Sigmoid colon (tissue), 7 donors: ENCODE measurements around the gene NCOA7. TPM values are rescaled to one million over a fixed set of nuclear protein-coding genes. Genes with fewer than 3 reads are reported as not detected.
"Not testable (repeated sequence)": the region's sequence is repeated elsewhere in the genome, so short reads cannot be mapped to it uniquely, and the experiment has no call there.

ENCODE experiments used
- DNase-seq: peaks from one replicate; pipeline ENCODE4 v3.0.0-alpha.2; 2019
- H3K27ac ChIP-seq, 4 donors: fragments of 200-600 bp; sonication (generic); one replicate each; pipeline ENCODE4 v1.5.1; 2016 to 2019; ENCODE audit warnings: mild to moderate bottlenecking in 1 of 4
- H3K27me3 ChIP-seq, 3 donors: fragments of 200-600 bp; sonication (generic); one replicate each; pipeline ENCODE4 v1.5.1; 2019; ENCODE audit warnings: mild to moderate bottlenecking in 1 of 3
- H3K36me3 ChIP-seq, 4 donors: fragments of 200-600 bp; sonication (generic); one replicate each; pipeline ENCODE4 v1.5.1; 2016 to 2019
- H3K4me1 ChIP-seq, 4 donors: fragments of 200-600 bp; sonication (generic); one replicate each; pipeline ENCODE4 v1.5.1; 2017 to 2019
- H3K4me3 ChIP-seq, 4 donors: fragments of 200-600 bp; sonication (generic); one replicate each; pipeline ENCODE4 v1.5.1; 2017 to 2019; ENCODE audit warnings: mild to moderate bottlenecking in 2 of 4, moderate library complexity in 1 of 4
- H3K9me3 ChIP-seq, 4 donors: fragments of 200-600 bp in 3 of 4; sonication (generic) in 3 of 4; one replicate each; pipeline versions ENCODE4 v1.5.1 to v1.6.1; 2013 to 2019
- EP300 ChIP-seq, 4 donors: sonication (generic); formaldehyde crosslinking; IDR thresholded peaks; one replicate each; pipeline ENCODE4 v1.6.1; 2017; ENCODE audit warnings: antibody characterized with exemption in 4 of 4
- POLR2A ChIP-seq, 2 donors: fragments of 450-650 bp; IDR thresholded peaks; one replicate each; pipeline ENCODE4 v1.6.1; 2016; ENCODE audit warnings: antibody characterized with exemption in 2 of 2, mild to moderate bottlenecking in 2 of 2, moderate library complexity in 2 of 2
- POLR2AphosphoS5 ChIP-seq, 4 donors: sonication (generic); formaldehyde crosslinking; IDR thresholded peaks; one replicate each; pipeline ENCODE4 v1.6.1; 2017; ENCODE audit warnings: antibody characterized with exemption in 4 of 4
- WGBS, 2 donors: extraction: QIAGEN DNeasy Blood & Tissue Kit; methylation state at CpG; one replicate each; pipeline ENCODE4 v1.1.7; 2013; 5-methylcytosine and 5-hydroxymethylcytosine counted together
- intact Hi-C: fragments of 100-400 bp; cut with DNase I; formaldehyde crosslinking; loops from one replicate; pipeline ENCODE4 v1.15.1; 2023
- polyA plus RNA-seq, 3 donors: library from polyadenylated mRNA; stranded (reverse); fragments of 200-250 nt; gene quantifications; one replicate each; pipeline ENCODE4 v1.2.3, GENCODE V29; 2013
- total RNA-seq, 4 donors: library from RNA; depleted of rRNA; stranded (reverse); fragments of >200 nt; gene quantifications; one replicate each; pipeline ENCODE4 v1.1.0, GENCODE V29; 2016
- TF ChIP-seq, protein P1 (sequence below), 4 experiments: fragments of 450-650 bp in 3 of 4; fragments of 200-600 bp in 1 of 4; IDR thresholded peaks; one replicate each; pipeline ENCODE4 v1.5.1; 2016 to 2019; ENCODE audit warnings: antibody characterized with exemption in 4 of 4, mild to moderate bottlenecking in 3 of 4, moderate library complexity in 2 of 4
- donor health status: healthy with polysubstance abuse.
- donor health status: Bipolar disorder and iron deficiency.
- donor health status: healthy.

Gene NCOA7
- total and polyA plus RNA-seq, 7 donors = 15.6 to 48.3 (median 27.5) TPM

DNA sequence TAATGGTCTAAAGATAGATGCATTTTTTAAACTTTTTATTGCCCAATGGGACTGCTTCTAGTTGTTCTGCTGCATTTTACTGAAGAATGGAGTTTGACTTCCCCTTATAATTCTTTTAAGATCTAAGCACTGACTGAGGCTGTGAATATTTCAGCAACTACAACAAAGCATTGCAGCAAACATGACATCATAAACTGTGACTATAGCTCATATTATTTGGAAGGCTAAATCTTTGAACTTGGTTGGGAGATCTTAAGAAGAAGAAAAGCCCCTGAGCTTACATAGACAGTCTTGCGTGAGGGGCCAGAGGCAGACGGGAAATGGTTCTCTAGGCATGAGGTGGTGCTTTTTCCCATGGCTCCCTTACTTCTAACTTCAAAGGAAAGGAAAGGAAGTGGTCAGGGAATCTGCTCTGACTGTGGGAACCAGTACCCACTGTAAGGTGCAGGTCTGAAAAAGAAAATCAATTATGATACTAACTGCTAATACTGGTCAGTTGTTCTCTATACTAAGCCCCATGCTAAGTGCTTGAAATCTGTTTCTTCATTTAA is 26.6 kb upstream of the NCOA7 start:
- no peaks in the 10 kb centered on the region for H3K27me3 ChIP-seq
- H3K4me1 ChIP-seq = no peaks in the 10 kb centered on the region
- 76 to 86% methylated on average over 2 of the region's 2 CpGs for WGBS, 2 donors
- intact Hi-C loops = no loop called here
- H3K36me3 ChIP-seq = peaks cover 0 to 9% (median 0%) of the 10 kb centered on the region in 4 donors
- no peaks in the 10 kb centered on the region for H3K9me3 ChIP-seq
- no peak overlapping the region for H3K4me3 ChIP-seq
- TF ChIP-seq POLR2A (IDR thresholded peaks at IDR 0.05) (no peak), POLR2AphosphoS5 (IDR thresholded peaks at IDR 0.05) (no peak), EP300 (IDR thresholded peaks at IDR 0.05) (no peak)
- TF ChIP-seq, protein P1, sequence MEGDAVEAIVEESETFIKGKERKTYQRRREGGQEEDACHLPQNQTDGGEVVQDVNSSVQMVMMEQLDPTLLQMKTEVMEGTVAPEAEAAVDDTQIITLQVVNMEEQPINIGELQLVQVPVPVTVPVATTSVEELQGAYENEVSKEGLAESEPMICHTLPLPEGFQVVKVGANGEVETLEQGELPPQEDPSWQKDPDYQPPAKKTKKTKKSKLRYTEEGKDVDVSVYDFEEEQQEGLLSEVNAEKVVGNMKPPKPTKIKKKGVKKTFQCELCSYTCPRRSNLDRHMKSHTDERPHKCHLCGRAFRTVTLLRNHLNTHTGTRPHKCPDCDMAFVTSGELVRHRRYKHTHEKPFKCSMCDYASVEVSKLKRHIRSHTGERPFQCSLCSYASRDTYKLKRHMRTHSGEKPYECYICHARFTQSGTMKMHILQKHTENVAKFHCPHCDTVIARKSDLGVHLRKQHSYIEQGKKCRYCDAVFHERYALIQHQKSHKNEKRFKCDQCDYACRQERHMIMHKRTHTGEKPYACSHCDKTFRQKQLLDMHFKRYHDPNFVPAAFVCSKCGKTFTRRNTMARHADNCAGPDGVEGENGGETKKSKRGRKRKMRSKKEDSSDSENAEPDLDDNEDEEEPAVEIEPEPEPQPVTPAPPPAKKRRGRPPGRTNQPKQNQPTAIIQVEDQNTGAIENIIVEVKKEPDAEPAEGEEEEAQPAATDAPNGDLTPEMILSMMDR (IDR thresholded peaks at IDR 0.05) = no peak
- no peak for DNase-seq
- H3K27ac ChIP-seq = no peak overlapping the region

DNA sequence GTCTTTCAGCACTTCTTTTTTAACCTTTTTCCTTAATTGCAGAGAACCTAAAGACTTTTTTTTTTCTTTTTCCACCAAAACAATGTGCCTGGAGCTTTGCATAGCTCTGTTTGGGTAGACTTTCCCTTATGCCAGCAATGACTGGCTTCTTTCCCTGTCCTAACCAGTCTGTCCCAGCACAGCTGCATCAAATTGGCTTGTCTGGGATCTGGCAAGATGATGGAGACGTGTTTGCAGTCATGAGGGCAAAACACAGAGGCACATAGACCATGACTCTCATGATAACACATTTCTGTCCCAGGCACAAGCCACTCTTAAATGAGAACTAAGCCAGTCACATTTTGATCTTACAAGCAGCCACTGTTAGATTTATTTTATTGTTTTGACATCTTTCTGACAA is 24.8 kb upstream of the NCOA7 start:
- Histone ChIP-seq H3K36me3 (no peaks in the 10 kb centered on the region), H3K4me1 (no peaks in the 10 kb centered on the region), H3K9me3 (no peaks in the 10 kb centered on the region), H3K4me3 (no peak overlapping the region), H3K27me3 (no peaks in the 10 kb centered on the region), H3K27ac (no peak overlapping the region)
- intact Hi-C loops = no loop called here
- no peak for DNase-seq
- WGBS, 2 donors = 54 to 60% methylated on average over 1 of the region's 1 CpG
- no peak for TF ChIP-seq EP300 (IDR thresholded peaks at IDR 0.05)
- TF ChIP-seq POLR2AphosphoS5 (IDR thresholded peaks at IDR 0.05) = no peak

DNA sequence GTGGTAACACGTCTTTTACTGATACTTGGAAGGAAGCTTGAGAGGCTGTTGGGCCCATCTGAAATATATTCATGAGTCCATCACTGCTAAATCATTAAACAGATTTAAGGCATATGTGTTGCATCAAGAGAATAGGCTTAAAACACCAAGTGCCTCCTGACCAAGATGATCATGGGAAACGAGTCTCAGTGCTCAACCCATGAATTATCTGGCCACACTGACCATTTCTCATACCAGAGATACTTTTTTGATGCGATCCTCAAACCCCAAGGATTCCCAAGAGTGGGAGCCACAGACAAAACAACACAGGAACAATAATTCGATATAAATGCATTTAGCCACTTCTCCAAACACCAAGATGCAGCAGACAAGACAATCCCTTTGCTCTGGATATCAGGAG is 24.1 kb upstream of the NCOA7 start:
- Histone ChIP-seq H3K4me1 (no peaks in the 10 kb centered on the region), H3K36me3 (no peaks in the 10 kb centered on the region), H3K27me3 (no peaks in the 10 kb centered on the region), H3K4me3 (no peak overlapping the region), H3K27ac (no peak overlapping the region), H3K9me3 (no peaks in the 10 kb centered on the region)
- 73 to 83% methylated on average over 4 of the region's 4 CpGs for WGBS, 2 donors
- TF ChIP-seq EP300 (IDR thresholded peaks at IDR 0.05) (no peak), POLR2A (IDR thresholded peaks at IDR 0.05) (no peak), POLR2AphosphoS5 (IDR thresholded peaks at IDR 0.05) (no peak)
- TF ChIP-seq, protein P1 (IDR thresholded peaks at IDR 0.05) = no peak
- DNase-seq = no peak
- intact Hi-C loops = no loop called here

DNA sequence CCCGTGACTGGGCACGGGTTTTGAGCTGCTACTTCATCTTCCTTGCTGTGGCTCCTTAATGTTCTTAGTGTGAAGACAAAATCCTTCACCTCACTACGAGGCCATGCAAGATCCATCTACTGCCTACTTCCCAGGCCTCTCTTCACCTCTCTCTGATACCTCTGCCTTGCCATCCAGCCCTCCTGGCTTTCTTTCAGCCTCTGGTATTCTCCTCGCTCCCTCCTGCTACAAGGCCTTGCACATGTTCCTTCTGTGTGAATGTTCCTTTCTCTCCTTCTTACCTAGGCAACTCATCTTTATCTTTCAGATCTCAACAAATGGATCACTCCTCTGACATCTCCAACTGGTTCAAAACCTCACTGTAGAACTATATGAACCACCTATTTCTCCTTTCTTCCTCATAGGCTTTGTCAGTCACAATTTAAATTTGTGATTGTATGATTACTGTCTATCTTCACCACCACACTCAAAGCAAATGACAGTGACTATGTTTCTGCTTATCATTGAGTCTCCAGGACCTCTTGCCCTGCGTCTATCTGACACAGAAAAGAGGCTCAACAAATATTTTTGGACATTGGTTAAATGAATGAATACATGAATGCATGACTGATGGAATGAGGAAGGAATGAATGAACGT is 21.5 kb upstream of the NCOA7 start:
- TF ChIP-seq EP300 (IDR thresholded peaks at IDR 0.05) = no peak
- intact Hi-C loops = loop anchor here (1.0 kb wide), 1 partner anchor 456 kb away; no protein-coding TSS in a partner anchor
- Histone ChIP-seq H3K27ac (no peak overlapping the region), H3K4me3 (no peak overlapping the region), H3K27me3 (no peaks in the 10 kb centered on the region), H3K36me3 (no peaks in the 10 kb centered on the region), H3K9me3 (no peaks in the 10 kb centered on the region), H3K4me1 (no peaks in the 10 kb centered on the region)
- 61 to 70% methylated on average over 6 of the region's 6 CpGs for WGBS, 2 donors
- no peak for DNase-seq

DNA sequence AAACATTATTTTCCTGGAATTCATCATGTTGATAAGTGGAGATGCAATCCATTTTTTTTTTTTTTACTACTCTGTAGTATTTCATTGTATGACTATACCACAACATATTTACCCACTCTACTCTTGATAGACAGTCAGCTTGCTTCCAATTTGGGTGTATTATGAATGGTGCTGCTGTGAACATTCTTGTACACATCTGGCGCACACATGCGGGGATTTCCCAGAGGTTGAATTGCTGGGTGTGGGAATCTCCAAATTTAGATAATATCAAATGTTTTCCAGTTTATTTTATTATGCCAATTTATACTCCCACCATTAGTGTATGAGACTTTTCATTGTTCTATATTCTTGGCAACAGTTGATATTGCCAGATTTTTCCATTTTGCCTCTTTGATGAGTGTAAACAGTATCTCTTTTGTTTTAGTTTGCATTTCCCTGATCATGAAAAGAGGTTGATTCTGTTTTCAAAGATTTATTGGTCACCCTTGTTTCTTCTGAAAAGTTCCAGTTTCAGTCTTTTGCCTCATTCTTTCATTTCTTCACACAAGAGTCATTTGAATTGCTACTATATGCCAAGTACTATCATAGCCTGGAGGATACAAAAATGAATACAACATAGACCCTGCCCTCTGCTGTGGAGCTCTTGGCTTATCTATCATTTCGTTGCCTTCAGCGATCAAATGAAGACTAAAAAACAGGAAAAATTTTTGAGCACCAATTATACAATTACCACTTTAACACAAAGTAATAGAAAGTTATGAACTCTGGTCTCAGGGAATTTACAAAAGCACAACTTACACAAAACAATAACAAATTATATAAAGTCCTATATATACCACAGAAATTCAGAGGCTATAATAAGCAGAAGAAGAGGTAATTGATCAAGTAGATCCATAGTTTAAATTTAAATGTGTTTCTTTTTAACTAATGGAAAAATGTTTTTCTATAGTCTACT is 17.1 kb upstream of the NCOA7 start:
- H3K27me3 ChIP-seq = no peaks in the 10 kb centered on the region
- TF ChIP-seq, protein P1 (IDR thresholded peaks at IDR 0.05) = no peak
- no peak for TF ChIP-seq EP300 (IDR thresholded peaks at IDR 0.05)
- no peak for TF ChIP-seq POLR2AphosphoS5 (IDR thresholded peaks at IDR 0.05)
- no peak for TF ChIP-seq POLR2A (IDR thresholded peaks at IDR 0.05)
- 47 to 78% methylated on average over 4 of the region's 4 CpGs for WGBS, 2 donors
- no peaks in the 10 kb centered on the region for H3K9me3 ChIP-seq
- no peaks in the 10 kb centered on the region for H3K36me3 ChIP-seq
- no peak overlapping the region for H3K4me3 ChIP-seq
- no peaks in the 10 kb centered on the region for H3K4me1 ChIP-seq
- H3K27ac ChIP-seq = no peak overlapping the region
- DNase-seq = no peak
- intact Hi-C loops = no loop called here

DNA sequence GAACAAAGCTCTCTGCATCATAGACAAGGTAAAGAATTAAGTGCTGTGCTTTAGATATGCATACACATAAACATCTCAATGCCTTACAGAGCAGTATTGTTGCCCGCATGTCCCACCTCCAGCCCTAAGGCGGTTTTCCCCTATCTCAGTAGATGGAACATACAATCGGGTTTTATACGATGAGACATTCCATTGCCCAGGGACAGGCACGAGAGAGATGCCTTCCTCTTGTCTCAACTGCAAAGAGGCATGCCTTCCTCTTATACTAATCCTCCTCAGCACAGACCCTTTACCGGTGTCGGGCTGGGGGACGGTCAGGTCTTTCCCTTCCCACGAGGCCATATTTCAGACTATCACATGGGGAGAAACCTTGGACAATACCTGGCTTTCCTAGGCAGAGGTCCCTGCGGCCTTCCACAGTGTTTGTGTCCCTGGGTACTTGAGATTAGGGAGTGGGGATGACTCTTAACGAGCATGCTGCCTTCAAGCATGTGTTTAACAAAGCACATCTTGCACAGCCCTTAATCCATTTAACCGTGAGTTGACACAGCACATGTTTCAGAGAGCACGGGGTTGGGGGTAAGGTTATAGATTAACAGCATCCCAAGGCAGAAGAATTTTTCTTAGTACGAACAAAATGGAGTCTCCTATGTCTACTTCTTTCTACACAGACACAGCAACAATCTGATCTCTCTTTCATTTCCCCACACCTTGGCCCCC is 14.5 kb upstream of the NCOA7 start:
- DNase-seq, H3K27me3 ChIP-seq, H3K4me1 ChIP-seq, intact Hi-C loops, H3K4me3 ChIP-seq, H3K36me3 ChIP-seq, H3K9me3 ChIP-seq, H3K27ac ChIP-seq: not testable (repeated sequence)
- WGBS, 2 donors = 74 to 79% methylated on average over 14 of the region's 14 CpGs
